Stimulated activated CD8-positive, alpha-beta memory T cell treated with anti-CD3 and anti-CD28 coated beads, Interleukin-7, amount 100 ng/mL, for 4 hours (primary cell): Measurements from ENCODE around the gene NRXN3.

Experiments used
- DNase-seq, 2 donors: peaks; one replicate each; pipeline ENCODE4 v3.0.0-alpha.2; 2020; ENCODE audit warnings: low read depth in 2 of 2

Gene NRXN3

DNA sequence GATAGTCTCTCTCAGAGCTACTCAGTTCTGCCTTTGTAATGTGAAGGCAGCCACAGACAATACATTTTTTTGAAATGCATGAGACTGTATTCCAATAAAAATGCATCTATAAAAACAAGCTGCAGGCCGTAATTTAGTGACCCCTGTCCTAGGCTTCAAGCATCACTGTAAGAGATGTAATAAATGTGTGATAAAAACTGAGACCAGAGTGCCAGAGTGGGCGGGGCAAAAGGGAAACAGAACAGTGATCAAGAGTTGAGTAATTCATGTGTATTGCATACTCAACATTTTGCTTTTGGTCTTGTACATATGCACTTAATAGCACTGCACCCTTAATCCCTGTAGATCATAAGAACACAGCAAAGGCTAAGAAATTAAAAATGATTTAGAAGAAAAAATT lies 1297.7 kb downstream of the NRXN3 start:
- no peak for DNase-seq

GRCh38 chr14:79468486-79468885 lies 1298.3 kb downstream of the NRXN3 start:
- no peak for DNase-seq

- no peak for DNase-seq
These were observed 1303.5 kb downstream of the NRXN3 start for GRCh38 chr14:79473651-79474050.

DNA sequence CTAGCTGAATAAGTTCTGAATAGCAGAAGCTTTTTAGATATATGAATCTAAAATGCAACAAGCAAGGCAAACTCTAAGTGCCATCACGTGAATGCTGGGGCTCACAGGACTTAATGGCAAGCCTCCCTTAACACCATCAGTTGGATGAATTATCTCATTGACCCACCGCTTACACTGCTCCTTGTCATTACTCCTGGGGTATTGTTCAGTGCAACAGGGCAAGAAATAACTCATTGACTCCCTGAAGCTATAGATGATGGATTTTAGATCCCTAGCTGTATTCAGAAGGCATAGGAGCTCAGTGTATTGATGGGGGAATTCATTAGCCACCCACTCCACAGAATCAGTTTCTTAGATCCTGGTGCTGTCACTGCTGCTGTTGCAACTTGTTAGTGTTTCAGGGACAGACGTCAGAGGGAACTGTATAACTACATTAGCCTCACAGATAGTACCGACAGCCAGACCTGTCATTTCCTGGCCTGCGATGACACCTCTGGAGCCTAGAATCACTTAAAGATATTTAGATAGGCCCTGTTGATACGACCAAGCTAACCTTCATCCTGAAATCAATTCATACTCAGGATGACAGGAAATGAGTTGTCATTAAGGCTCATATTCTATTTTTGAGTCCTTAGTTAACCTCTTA lies 1305.8 kb downstream of the NRXN3 start:
- DNase-seq = no peak

DNA sequence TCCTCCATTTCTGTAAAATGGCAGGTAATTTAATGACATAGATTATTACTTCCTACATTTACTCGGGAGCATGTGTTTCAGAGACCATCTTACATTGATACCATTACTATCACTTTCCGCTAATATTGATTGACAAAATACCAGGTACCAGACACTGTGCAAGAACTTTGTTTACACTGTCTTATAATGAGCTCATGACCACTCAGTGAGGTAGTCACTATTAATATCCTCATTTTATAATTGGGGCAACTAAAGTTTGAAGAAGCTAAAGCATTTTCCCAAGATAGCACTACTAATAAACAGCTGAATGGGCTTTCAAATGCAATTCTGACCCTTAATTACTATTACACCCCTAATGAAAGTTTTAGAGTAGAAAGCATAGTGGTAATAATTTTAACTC lies 1306.4 kb downstream of the NRXN3 start:
- DNase-seq = no peak

DNA sequence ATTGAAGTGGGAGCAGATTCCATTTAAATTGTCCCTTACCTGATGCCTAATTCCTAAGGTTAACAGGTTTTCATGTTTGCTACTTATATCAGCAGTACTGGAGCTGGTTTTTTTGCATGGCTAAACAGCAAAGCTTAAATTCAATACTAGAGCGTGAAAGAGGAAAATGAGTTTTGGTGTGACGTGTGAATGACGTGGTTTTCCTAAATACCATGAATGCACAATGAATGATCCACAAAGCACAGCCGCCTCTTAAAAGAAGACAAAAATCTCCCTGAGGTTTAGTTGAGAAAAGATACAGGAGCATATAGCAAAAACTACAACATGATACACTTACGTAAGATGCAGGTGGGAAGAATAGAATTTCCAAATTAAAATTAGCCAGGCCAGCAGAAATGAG lies 1310.0 kb downstream of the NRXN3 start:
- DNase-seq = no peak

- no peak for DNase-seq
These were observed 1312.7 kb downstream of the NRXN3 start for GRCh38 chr14:79482825-79483224.

- no peak for DNase-seq
These were observed 1313.6 kb downstream of the NRXN3 start for GRCh38 chr14:79483477-79484388.

DNA sequence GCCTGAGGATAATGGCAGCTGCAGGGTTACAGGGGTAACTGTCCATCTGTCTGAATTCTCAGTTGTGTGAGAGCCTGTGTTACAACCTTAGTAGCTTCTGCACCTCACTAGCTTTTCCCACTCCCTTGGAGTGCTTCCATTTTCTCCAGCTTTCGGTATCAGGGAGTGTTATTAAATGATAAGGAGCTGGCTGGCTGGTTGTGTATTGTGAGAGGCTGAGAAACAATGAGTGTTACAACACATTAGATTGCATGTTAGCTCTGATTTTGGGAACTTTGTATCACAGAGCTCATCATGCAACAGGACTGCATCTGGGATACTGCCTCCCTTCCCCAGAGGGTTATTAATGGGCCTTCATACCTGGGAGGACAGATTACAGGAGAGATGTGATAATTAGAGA lies 1317.5 kb downstream of the NRXN3 start:
- DNase-seq = no peak

GRCh38 chr14:79491161-79491560 lies 1321.0 kb downstream of the NRXN3 start:
- DNase-seq = no peak

GRCh38 chr14:79493081-79493645 lies 1323.0 kb downstream of the NRXN3 start:
- no peak for DNase-seq

DNA sequence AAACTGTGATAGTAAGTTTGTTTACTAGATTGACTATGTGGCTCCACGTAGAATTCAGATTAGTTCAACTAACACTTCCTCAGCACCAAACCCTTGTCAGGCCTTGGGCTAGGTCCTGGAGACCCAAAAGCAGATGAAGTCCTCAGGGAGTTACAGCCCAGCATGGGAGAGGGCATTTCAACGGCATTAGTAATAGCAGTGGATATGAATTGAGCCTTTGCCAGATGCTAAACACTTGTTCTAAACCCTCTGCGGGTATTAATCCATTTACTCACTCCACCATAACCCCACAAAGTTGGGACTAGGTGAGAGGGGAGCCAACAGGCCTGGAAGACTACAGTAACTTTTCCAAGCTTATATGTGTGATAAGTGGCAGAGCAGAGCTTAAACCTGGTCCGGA lies 1326.5 kb downstream of the NRXN3 start:
- no peak for DNase-seq

- DNase-seq = no peak
These were observed 1330.3 kb downstream of the NRXN3 start for GRCh38 chr14:79500489-79500888.

DNA sequence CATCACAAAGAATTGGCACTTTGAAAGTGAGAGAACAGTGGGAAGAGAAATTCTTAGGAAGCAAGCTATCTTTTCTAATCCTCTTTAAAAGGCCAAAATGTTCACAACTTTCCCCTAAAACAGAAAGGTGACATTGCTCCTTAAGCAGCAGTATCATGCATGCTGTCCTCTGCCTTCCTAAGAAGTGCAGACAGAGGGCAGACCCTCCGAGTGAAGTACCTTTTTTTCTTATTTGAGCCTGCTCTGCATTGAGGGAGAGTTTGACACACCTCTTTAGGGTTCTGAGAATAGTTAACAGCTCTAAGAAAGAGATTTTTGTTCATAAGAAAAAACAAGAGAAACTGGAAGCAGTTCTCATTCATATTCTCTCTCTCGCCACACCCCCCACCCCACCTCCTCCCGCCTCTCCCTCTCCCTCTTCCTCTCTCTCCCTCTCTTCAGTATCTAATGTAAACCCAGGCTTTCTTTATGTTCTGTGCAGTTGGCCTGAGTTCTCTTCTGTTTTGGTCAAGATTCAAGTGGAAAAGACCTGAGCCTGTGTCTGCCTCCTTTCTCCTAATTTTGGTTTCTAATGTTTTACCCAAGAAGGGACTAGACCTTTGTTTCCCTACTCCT lies 1332.1 kb downstream of the NRXN3 start:
- DNase-seq = no peak

DNA sequence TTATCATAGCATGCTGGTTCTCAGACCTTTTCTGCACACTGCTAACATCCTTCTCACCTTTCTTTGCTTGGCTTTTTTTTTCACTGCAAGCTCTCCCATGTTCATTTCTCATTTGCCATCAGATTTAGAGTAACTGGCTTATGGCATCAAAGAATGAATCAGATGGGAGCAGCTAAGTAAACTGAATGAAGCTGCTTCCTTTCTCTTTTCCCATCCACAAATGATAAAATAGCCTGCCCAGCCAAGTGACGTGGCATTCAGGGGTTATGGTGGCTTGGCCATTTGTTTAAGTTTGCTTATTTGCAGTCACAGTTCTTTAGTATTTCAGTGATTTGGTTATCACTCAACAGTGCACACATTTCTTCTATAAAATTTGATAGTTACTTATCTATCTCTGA lies 1332.6 kb downstream of the NRXN3 start:
- no peak for DNase-seq

- no peak for DNase-seq
These were observed 1340.5 kb downstream of the NRXN3 start for GRCh38 chr14:79510659-79511058.

- no peak for DNase-seq
These were observed 1341.0 kb downstream of the NRXN3 start for GRCh38 chr14:79511146-79511545.

DNA sequence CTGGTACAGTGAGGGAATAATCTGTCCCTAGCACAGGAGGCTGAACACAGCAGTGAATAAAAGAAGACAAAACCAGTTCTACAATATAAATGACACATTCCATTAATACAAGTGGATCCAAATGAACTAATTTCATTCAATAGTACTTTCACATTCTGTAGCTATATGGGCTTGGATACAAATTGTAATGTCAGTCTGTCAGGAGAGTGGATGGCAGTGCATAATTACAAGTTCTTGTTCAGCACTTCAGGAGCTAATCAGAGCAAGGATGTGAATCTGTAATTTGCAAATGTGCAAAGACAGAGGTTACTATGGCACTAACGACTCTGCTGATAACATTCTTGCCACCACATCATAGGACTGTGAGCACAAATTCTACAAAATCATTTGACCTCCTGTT lies 1343.3 kb downstream of the NRXN3 start:
- DNase-seq = no peak

- no peak for DNase-seq
These were observed 1344.5 kb downstream of the NRXN3 start for GRCh38 chr14:79514700-79515099.

DNA sequence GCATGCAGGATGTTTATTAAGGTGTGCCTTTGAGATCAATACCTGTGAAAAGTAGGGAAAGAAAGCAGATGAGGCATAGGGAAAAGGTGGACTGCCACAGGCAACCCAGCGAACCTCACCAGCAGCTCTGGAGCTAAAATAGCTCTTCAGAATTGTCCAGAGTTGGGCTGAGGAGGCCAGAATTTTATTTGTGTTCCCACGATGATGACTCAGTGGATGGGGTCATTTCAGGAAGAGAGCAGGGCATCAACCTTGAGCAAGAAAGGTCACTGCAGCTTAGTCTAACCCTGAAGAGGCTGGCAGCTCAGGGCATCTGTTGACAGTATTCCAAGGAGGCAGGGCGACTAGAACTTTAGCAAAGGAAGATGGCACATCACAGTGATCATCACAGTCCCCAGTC lies 1345.0 kb downstream of the NRXN3 start:
- no peak for DNase-seq

DNA sequence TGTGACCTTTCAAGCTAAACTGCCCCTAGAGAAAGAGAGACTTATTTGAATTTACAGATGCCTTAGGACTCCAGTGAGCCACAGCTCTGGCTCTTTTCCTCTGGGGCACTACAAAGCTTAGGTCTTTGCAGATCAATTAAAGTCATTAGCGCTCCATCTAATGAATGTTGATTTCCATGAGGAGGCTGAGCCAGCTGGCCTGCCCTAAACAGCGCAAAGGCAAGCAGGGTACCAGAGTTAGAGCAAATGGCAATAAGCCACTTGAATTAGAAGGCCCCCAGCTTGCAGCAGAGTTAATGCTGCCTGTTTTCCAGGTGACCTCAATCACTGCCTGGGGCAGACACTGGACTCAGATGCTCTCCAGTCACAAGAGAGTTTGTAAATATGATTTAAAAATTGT lies 1345.8 kb downstream of the NRXN3 start:
- DNase-seq = no peak

GRCh38 chr14:79525416-79525815 lies 1355.2 kb downstream of the NRXN3 start:
- no peak for DNase-seq
